SK-N-SH (cell line): ENCODE results near the gene ASTN2. TPM values are rescaled to one million over a fixed set of nuclear protein-coding genes. Genes with fewer than 3 reads are reported as not detected.

Source experiments
- CTCF ChIA-PET: fragments of 300-600, 350-600 bp; formaldehyde crosslinking; extraction: SDS; loops from one replicate; lab custom pipeline; 2021; lab: Yijun Ruan, JAX
- POLR2A ChIA-PET: fragments of 350-600 bp; sonication (Branson Sonifier 250); formaldehyde crosslinking; extraction: SDS; loops from one replicate; lab custom pipeline; 2020; ENCODE audit warnings: antibody characterized with exemption, inconsistent platforms; lab: Yijun Ruan, JAX
- DNase-seq: peaks from one replicate; pipeline ENCODE4 v3.0.0; 2012
- H2AFZ ChIP-seq: fragments of 200-600 bp; sonication (generic); 2 replicates; pipeline ENCODE4 v1.8.1; 2016; ENCODE audit warnings: antibody characterized with exemption, mild to moderate bottlenecking, low read depth
- H3F3A ChIP-seq: fragments of 200-600 bp; sonication (generic); replicated peaks from 2 replicates; pipeline ENCODE3; 2016; ENCODE audit warnings: antibody characterized with exemption, mild to moderate bottlenecking; ENCODE audit not compliant: insufficient read depth
- H3K27ac ChIP-seq, 2 experiments: fragments of 200-500 bp in 1 of 2; fragments of 200-600 bp in 1 of 2; sonication (Bioruptor generic) in 1 of 2; sonication (generic), shearing (Covaris generic) in 1 of 2; 2 replicates each; pipeline versions ENCODE4 v1.5.1 to v1.6.1; 2014 to 2016; ENCODE audit warnings: low read depth in 2 of 2, inconsistent platforms in 1 of 2, low read length in 1 of 2, mild to moderate bottlenecking in 1 of 2, mixed read lengths in 1 of 2
- H3K27me3 ChIP-seq: fragments of 200-600 bp; sonication (generic), shearing (Covaris generic); 2 replicates; pipeline ENCODE4 v1.6.1; 2016; ENCODE audit warnings: mixed run types; ENCODE audit not compliant: insufficient read depth
- H3K36me3 ChIP-seq, 2 experiments: fragments of 200-500 bp in 1 of 2; fragments of 200-600 bp in 1 of 2; sonication (Bioruptor generic) in 1 of 2; sonication (generic) in 1 of 2; replicated peaks in 1 of 2; 2 replicates each; pipeline versions ENCODE3 to v1.5.1; 2014 to 2016; ENCODE audit warnings: low read length in 1 of 2, mild to moderate bottlenecking in 1 of 2; ENCODE audit not compliant: insufficient read depth in 2 of 2, control insufficient read depth in 1 of 2
- H3K4me1 ChIP-seq, 2 experiments: fragments of 200-500 bp in 1 of 2; fragments of 200-600 bp in 1 of 2; sonication (Bioruptor generic) in 1 of 2; sonication (generic), shearing (Covaris generic) in 1 of 2; 2 replicates each; pipeline versions ENCODE4 v1.5.1 to v1.6.1; 2014 to 2016; ENCODE audit warnings: low read depth in 1 of 2, low read length in 1 of 2, mixed run types in 1 of 2; ENCODE audit not compliant: insufficient read depth in 2 of 2, control insufficient read depth in 1 of 2
- H3K4me2 ChIP-seq: fragments of 200-600 bp; sonication (generic), shearing (Covaris generic); 2 replicates; pipeline ENCODE4 v1.6.1; 2017; ENCODE audit warnings: mixed run types
- H3K4me3 ChIP-seq, 2 experiments: fragments of 200-500 bp in 1 of 2; fragments of 200-600 bp in 1 of 2; sonication (Bioruptor generic) in 1 of 2; sonication (generic), shearing (Covaris generic) in 1 of 2; 2 replicates each; pipeline versions ENCODE4 v1.5.1 to v1.8.1; 2014 to 2016; ENCODE audit warnings: low read depth in 2 of 2, inconsistent platforms in 1 of 2, low read length in 1 of 2, mild to moderate bottlenecking in 1 of 2, mixed read lengths in 1 of 2, moderate library complexity in 1 of 2
- H3K79me2 ChIP-seq: fragments of 200-600 bp; sonication (generic); 2 replicates; pipeline ENCODE4 v1.8.1; 2017; ENCODE audit warnings: mild to moderate bottlenecking; ENCODE audit not compliant: insufficient read depth
- H3K9ac ChIP-seq: fragments of 200-600 bp; sonication (generic); 2 replicates; pipeline ENCODE4 v1.6.1; 2017; ENCODE audit warnings: mixed run types
- H3K9me2 ChIP-seq: fragments of 200-600 bp; sonication (generic); 2 replicates; pipeline ENCODE4 v1.6.1; 2017; ENCODE audit warnings: mixed run types
- H3K9me3 ChIP-seq: fragments of 200-600 bp; sonication (generic); 2 replicates; pipeline ENCODE4 v1.6.1; 2017; ENCODE audit warnings: mixed run types, mild to moderate bottlenecking, moderate library complexity
- H4K20me1 ChIP-seq: fragments of 200-600 bp; sonication (generic); 2 replicates; pipeline ENCODE4 v1.6.1; 2017; ENCODE audit warnings: mild to moderate bottlenecking, mixed run types; ENCODE audit not compliant: insufficient read depth
- EP300 ChIP-seq, 2 experiments: IDR thresholded peaks; 2 replicates each; pipeline versions ENCODE4 v1.4.0 to v1.6.1; 2012; ENCODE audit warnings: borderline replicate concordance in 1 of 2, low read depth in 1 of 2, low read length in 1 of 2
- EZH2phosphoT487 ChIP-seq: fragments of 200-600 bp; sonication (generic); IDR thresholded peaks from 2 replicates; pipeline ENCODE4 v1.6.1; 2017; ENCODE audit warnings: low read depth, mixed run types, mild to moderate bottlenecking, antibody characterized with exemption, moderate library complexity, borderline replicate concordance
- FOSL2 ChIP-seq: IDR thresholded peaks from 2 replicates; pipeline ENCODE4 v1.4.0; 2012; ENCODE audit warnings: low read depth, mild to moderate bottlenecking, moderate library complexity, borderline replicate concordance
- FOXJ3 ChIP-seq: sonication (generic); formaldehyde crosslinking; IDR thresholded peaks from 2 replicates; pipeline ENCODE4 v1.5.1; 2020; ENCODE audit warnings: mild to moderate bottlenecking, missing genetic modification reagents
- FOXM1 ChIP-seq: IDR thresholded peaks from 2 replicates; pipeline ENCODE4 v1.4.0; 2012; ENCODE audit warnings: low read depth, mild to moderate bottlenecking
- GABPA ChIP-seq: IDR thresholded peaks from 2 replicates; pipeline ENCODE4 v1.4.0; 2012; ENCODE audit warnings: low read depth, mild to moderate bottlenecking
- GATA2 ChIP-seq: sonication (generic); formaldehyde crosslinking; IDR thresholded peaks from 2 replicates; pipeline ENCODE4 v1.5.0; 2020; ENCODE audit warnings: mild to moderate bottlenecking, missing genetic modification reagents
- IRF3 ChIP-seq: fragments of 150-350 bp; IDR thresholded peaks from 2 replicates; pipeline ENCODE4 v1.6.1; 2016; ENCODE audit warnings: mild to moderate bottlenecking, low read depth, low read length
- NFIC ChIP-seq: IDR thresholded peaks from 2 replicates; pipeline ENCODE4 v1.4.0; 2012; ENCODE audit warnings: borderline replicate concordance
- RCOR1 ChIP-seq: fragments of 150-350 bp; IDR thresholded peaks from 2 replicates; pipeline ENCODE4 v1.6.1; 2017; ENCODE audit warnings: antibody characterized with exemption, low read length
- SIN3A ChIP-seq: IDR thresholded peaks from 2 replicates; pipeline ENCODE4 v1.6.1; 2012; ENCODE audit warnings: low read depth, mild to moderate bottlenecking, low read length, moderate library complexity, borderline replicate concordance
- SMC3 ChIP-seq: IDR thresholded peaks from 2 replicates; pipeline ENCODE4 v1.6.1; 2012; ENCODE audit warnings: low read depth, low read length, improper control_type of control experiment
- TEAD4 ChIP-seq: IDR thresholded peaks from 2 replicates; pipeline ENCODE4 v1.4.0; 2012; ENCODE audit warnings: mild to moderate bottlenecking, borderline replicate concordance; ENCODE audit not compliant: insufficient read depth
- USF1 ChIP-seq: IDR thresholded peaks from 2 replicates; pipeline ENCODE4 v1.4.0; 2012; ENCODE audit warnings: low read depth, borderline replicate concordance
- USF2 ChIP-seq: fragments of 150-350 bp; IDR thresholded peaks from 2 replicates; pipeline ENCODE4 v1.6.1; 2017; ENCODE audit warnings: antibody characterized with exemption, low read length, low read depth, borderline replicate concordance
- YY1 ChIP-seq: IDR thresholded peaks from 2 replicates; pipeline ENCODE4 v1.4.0; 2012; ENCODE audit warnings: low read depth, mild to moderate bottlenecking
- ZBTB33 ChIP-seq: IDR thresholded peaks from 2 replicates; pipeline ENCODE4 v1.4.0; 2012; ENCODE audit warnings: low read depth, borderline replicate concordance
- WGBS: methylation state at CpG from one replicate; pipeline ENCODE4 v1.1.6; 2017; ENCODE audit warnings: low lambda C conversion rate; 5-methylcytosine and 5-hydroxymethylcytosine counted together
- polyA plus RNA-seq, 3 experiments: library from polyadenylated mRNA; depleted of rRNA; stranded (reverse); fragments of >200 nt; gene quantifications; 2 replicates each; pipeline ENCODE4 v1.2.3, GENCODE V29; 2012

ASTN2 gene
- polyA plus RNA-seq, 1 of the 3 experiments (the other 2 are of a cell fraction): 6.6 TPM

DNA sequence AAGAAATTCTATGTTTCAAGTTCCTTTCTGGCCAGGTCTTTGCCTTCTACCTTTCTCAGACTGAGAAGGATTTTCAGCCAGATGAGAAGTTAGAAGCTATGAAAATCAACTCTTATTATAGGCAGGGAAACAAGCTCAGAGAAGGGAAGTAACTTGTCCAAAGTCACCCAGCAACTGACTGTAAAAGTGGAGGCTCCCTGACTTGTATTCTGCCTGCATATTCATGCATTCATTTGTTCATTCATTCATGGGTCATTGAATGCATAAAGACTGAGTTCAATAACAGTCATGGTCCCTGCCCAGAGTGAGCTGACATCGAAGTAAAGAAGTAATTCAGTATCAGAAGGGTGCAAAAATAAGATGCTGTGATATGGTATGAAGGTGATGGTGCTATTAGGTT lies 1021.7 kb downstream of the ASTN2 start:
- H3F3A ChIP-seq: peaks cover 27% of the 10 kb centered on the region
- H3K4me3 ChIP-seq: no peak overlapping the region
- no peak overlapping the region for H3K9ac ChIP-seq
- H3K4me1 ChIP-seq: no peaks in the 10 kb centered on the region
- H3K27ac ChIP-seq: no peak overlapping the region
- no peak overlapping the region for H3K4me2 ChIP-seq
- ChIA-PET POLR2A (no interaction called here), CTCF (interaction anchor here (0.8 kb wide), 1 partner anchor 197 kb away, joined by 3 read pairs; no protein-coding TSS in a partner anchor)
- WGBS: 64% methylated on average over 1 of the region's 1 CpG
- TF ChIP-seq FOSL2: no peak
- TF ChIP-seq NFIC: no peak
- no peak for TF ChIP-seq EP300 (IDR thresholded peaks at IDR 0.05; ENCODE audit: borderline replicate concordance in 1 of 2, low read depth in 1 of 2, low read length in 1 of 2)
- TF ChIP-seq GABPA: no peak
- TF ChIP-seq YY1: no peak
- TF ChIP-seq SIN3A: no peak
- no peak for TF ChIP-seq EZH2phosphoT487
- no peak for TF ChIP-seq SMC3
- no peak for TF ChIP-seq RCOR1
- no peak for TF ChIP-seq USF1
- no peak for TF ChIP-seq USF2
- TF ChIP-seq ZBTB33: no peak
- no peak for TF ChIP-seq FOXM1
- TF ChIP-seq TEAD4: no peak
- TF ChIP-seq FOXJ3 (CRISPR knock-in tag): no peak
- no peak for TF ChIP-seq IRF3
- TF ChIP-seq GATA2 (CRISPR knock-in tag): no peak
- H3K9me3 ChIP-seq: no peaks in the 10 kb centered on the region
- H3K27me3 ChIP-seq: no peaks in the 10 kb centered on the region
- H3K79me2 ChIP-seq: no peaks in the 10 kb centered on the region
- no peaks in the 10 kb centered on the region; the same call in 1 of the 2 replicates for H4K20me1 ChIP-seq
- H3K9me2 ChIP-seq: no peaks in the 10 kb centered on the region
- DNase-seq: no peak
- H2AFZ ChIP-seq: no peak overlapping the region
- H3K36me3 ChIP-seq: peaks cover 70 to 82% of the 10 kb centered on the region in 2 experiments
